H1 (cell line): ENCODE results near the gene C10orf95. TPM values are rescaled to one million over a fixed set of nuclear protein-coding genes. Genes with fewer than 3 reads are reported as not detected.

ENCODE experiments used
- CTCF ChIA-PET: fragments of 300-600 bp; sonication (Branson Sonifier 250); formaldehyde crosslinking; loops from one replicate; lab custom pipeline; 2021; ENCODE audit not compliant: partially characterized antibody; lab: Charles Lee
- POLR2A ChIA-PET: fragments of 300-600 bp; sonication (Branson Sonifier 250); formaldehyde crosslinking; loops from one replicate; lab custom pipeline; 2021; ENCODE audit warnings: inconsistent platforms; ENCODE audit not compliant: partially characterized antibody; lab: Charles Lee
- DNase-seq, 2 experiments: peaks; one replicate each; pipeline versions ENCODE4 v3.0.0 to v3.0.0-alpha.2; 2010 to 2022; ENCODE audit warnings: low spot score in 2 of 2, low read depth in 1 of 2, mixed read lengths in 1 of 2
- FAIRE-seq: peaks from 2 replicates; lab custom pipeline; 2011; peaks lifted over from hg19 to GRCh38; lab: Jason Lieb, UNC
- H2AFZ ChIP-seq: 2 replicates; pipeline ENCODE4 v1.8.1; 2012; ENCODE audit warnings: low read length, inconsistent platforms
- H2AK5ac ChIP-seq: 2 replicates; pipeline ENCODE4 v1.6.1; 2013; ENCODE audit warnings: low read depth, low read length
- H2BK120ac ChIP-seq: replicated peaks from 2 replicates; pipeline ENCODE3; 2013; ENCODE audit warnings: low read depth, low read length, inconsistent platforms
- H2BK12ac ChIP-seq: 2 replicates; pipeline ENCODE4 v1.6.1; 2013; ENCODE audit warnings: low read depth, low read length
- H2BK15ac ChIP-seq: 2 replicates; pipeline ENCODE4 v1.6.1; 2013; ENCODE audit warnings: low read length
- H2BK20ac ChIP-seq: 2 replicates; pipeline ENCODE4 v1.6.1; 2013; ENCODE audit warnings: low read length
- H2BK5ac ChIP-seq: 2 replicates; pipeline ENCODE4 v1.6.1; 2013; ENCODE audit warnings: low read depth, low read length
- H3K14ac ChIP-seq: 2 replicates; pipeline ENCODE4 v1.6.1; 2013; ENCODE audit warnings: inconsistent platforms; ENCODE audit not compliant: insufficient read length
- H3K18ac ChIP-seq: 2 replicates; pipeline ENCODE4 v1.6.1; 2013; ENCODE audit warnings: low read length; ENCODE audit errors: extremely low read depth
- H3K23ac ChIP-seq: 2 replicates; pipeline ENCODE4 v1.6.1; 2013; ENCODE audit warnings: inconsistent platforms; ENCODE audit not compliant: insufficient read length
- H3K23me2 ChIP-seq: 2 replicates; pipeline ENCODE4 v1.6.1; 2013; ENCODE audit warnings: low read depth, low read length
- H3K27ac ChIP-seq: 2 replicates; pipeline ENCODE4 v1.6.1; 2011; ENCODE audit warnings: low read depth, low read length, inconsistent platforms
- H3K27me3 ChIP-seq, 4 experiments: replicated peaks in 1 of 4; 1 replicate in 1 of 4; 2 replicates in 3 of 4; pipeline versions ENCODE4 v1.6.1 to v1.8.1; 2011 to 2013; ENCODE audit warnings: low read length in 3 of 4, mild to moderate bottlenecking in 3 of 4, inconsistent platforms in 2 of 4, mixed read lengths in 2 of 4, moderate library complexity in 1 of 4; ENCODE audit not compliant: control insufficient read depth in 3 of 4, insufficient read depth in 3 of 4; ENCODE audit errors: extremely low read depth in 1 of 4
- H3K36me3 ChIP-seq, 4 experiments: 2 replicates each; pipeline versions ENCODE4 v1.6.1 to v1.8.1; 2011 to 2013; ENCODE audit warnings: mild to moderate bottlenecking in 4 of 4, low read length in 3 of 4, moderate library complexity in 2 of 4, control low read depth in 1 of 4, inconsistent platforms in 1 of 4; ENCODE audit not compliant: insufficient read depth in 4 of 4, control insufficient read depth in 2 of 4
- H3K4ac ChIP-seq: replicated peaks from 2 replicates; pipeline ENCODE3; 2013; ENCODE audit warnings: low read length, low read depth, mixed read lengths, inconsistent platforms; ENCODE audit not compliant: insufficient read length
- H3K4me1 ChIP-seq, 4 experiments: replicated peaks in 1 of 4; 1 replicate in 1 of 4; 2 replicates in 3 of 4; pipeline versions ENCODE4 v1.6.1 to v1.8.1; 2011 to 2013; ENCODE audit warnings: low read length in 3 of 4, inconsistent platforms in 2 of 4, mixed read lengths in 1 of 4; ENCODE audit not compliant: insufficient read depth in 4 of 4, control insufficient read depth in 3 of 4
- H3K4me2 ChIP-seq, 2 experiments: 2 replicates each; pipeline versions ENCODE4 v1.6.1 to v1.8.1; 2011 to 2013; ENCODE audit warnings: low read depth in 2 of 2, low read length in 2 of 2, control low read depth in 1 of 2, inconsistent platforms in 1 of 2, mild to moderate bottlenecking in 1 of 2; ENCODE audit not compliant: insufficient read depth in 1 of 2
- H3K4me3 ChIP-seq, 4 experiments: fragments of 200-600, 300-600 bp in 1 of 4; sonication (generic), shearing (Covaris generic), sonication (Bioruptor Twin) in 1 of 4; 2 replicates each; pipeline versions ENCODE4 v1.5.1 to v1.8.1; 2011 to 2016; ENCODE audit warnings: low read length in 4 of 4, low read depth in 3 of 4, control low read depth in 2 of 4, inconsistent platforms in 2 of 4, mild to moderate bottlenecking in 2 of 4, mixed read lengths in 1 of 4, moderate library complexity in 1 of 4; ENCODE audit not compliant: insufficient read depth in 2 of 4; ENCODE audit errors: extremely low read depth in 1 of 4
- H3K56ac ChIP-seq: replicated peaks from 2 replicates; pipeline ENCODE3; 2013; ENCODE audit warnings: low read depth, mild to moderate bottlenecking, mixed read lengths, low read length, inconsistent platforms; ENCODE audit not compliant: insufficient read length
- H3K79me1 ChIP-seq: 2 replicates; pipeline ENCODE4 v1.6.1; 2013; ENCODE audit warnings: low read depth, low read length, control low read depth
- H3K79me2 ChIP-seq, 2 experiments: 2 replicates each; pipeline versions ENCODE4 v1.6.1 to v1.8.1; 2012 to 2013; ENCODE audit warnings: low read length in 2 of 2, mild to moderate bottlenecking in 2 of 2, inconsistent platforms in 1 of 2; ENCODE audit not compliant: insufficient read depth in 2 of 2, control insufficient read depth in 1 of 2
- H3K9ac ChIP-seq, 4 experiments: replicated peaks in 1 of 4; 1 replicate in 1 of 4; 2 replicates in 3 of 4; pipeline versions ENCODE4 v1.6.1 to v1.8.1; 2011 to 2013; ENCODE audit warnings: low read depth in 3 of 4, low read length in 3 of 4, control low read depth in 2 of 4, mild to moderate bottlenecking in 2 of 4, moderate library complexity in 2 of 4, inconsistent platforms in 1 of 4; ENCODE audit errors: extremely low read depth in 1 of 4
- H3K9me3 ChIP-seq, 2 experiments: 2 replicates each; pipeline versions ENCODE4 v1.6.1 to v1.8.1; 2012 to 2013; ENCODE audit warnings: mild to moderate bottlenecking in 2 of 2, moderate library complexity in 2 of 2, control low read depth in 1 of 2, inconsistent platforms in 1 of 2, low read depth in 1 of 2, low read length in 1 of 2, mixed read lengths in 1 of 2; ENCODE audit not compliant: insufficient read depth in 2 of 2
- H4K20me1 ChIP-seq, 2 experiments: replicated peaks in 1 of 2; 2 replicates each; pipeline versions ENCODE3 to v1.8.1; 2011 to 2013; ENCODE audit warnings: inconsistent platforms in 2 of 2, low read length in 2 of 2, mild to moderate bottlenecking in 1 of 2; ENCODE audit not compliant: insufficient read depth in 2 of 2, control insufficient read depth in 1 of 2
- H4K5ac ChIP-seq: 2 replicates; pipeline ENCODE4 v1.6.1; 2013; ENCODE audit warnings: low read length, low read depth, mixed read lengths, inconsistent platforms; ENCODE audit not compliant: insufficient read length
- H4K8ac ChIP-seq: 2 replicates; pipeline ENCODE4 v1.8.0; 2013; ENCODE audit warnings: mild to moderate bottlenecking, moderate library complexity, low read length, inconsistent platforms; ENCODE audit not compliant: insufficient read depth; ENCODE audit errors: extremely low read depth
- H4K91ac ChIP-seq: replicated peaks from 2 replicates; pipeline ENCODE3; 2013; ENCODE audit warnings: low read length, mixed read lengths, inconsistent platforms; ENCODE audit not compliant: insufficient read length
- BACH1 ChIP-seq: IDR thresholded peaks from 2 replicates; pipeline ENCODE4 v1.6.1; 2012; ENCODE audit warnings: low read length, improper control_type of control experiment
- CBX5 ChIP-seq: fragments of 300-800, 300-1000 bp; sonication (generic); IDR thresholded peaks from 2 replicates; pipeline ENCODE4 v1.7.1; 2016; ENCODE audit warnings: antibody characterized with exemption, low read length, low read depth
- CEBPB ChIP-seq: IDR thresholded peaks from 2 replicates; pipeline ENCODE4 v1.6.1; 2012; ENCODE audit warnings: low read depth, low read length
- CHD2 ChIP-seq: IDR thresholded peaks from 2 replicates; pipeline ENCODE4 v1.6.1; 2012; ENCODE audit warnings: low read length, improper control_type of control experiment
- CREB1 ChIP-seq: IDR thresholded peaks from 2 replicates; pipeline ENCODE4 v1.6.1; 2012; ENCODE audit warnings: inconsistent platforms
- EZH2 ChIP-seq: fragments of 200-600 bp; sonication (generic); IDR thresholded peaks from 2 replicates; pipeline ENCODE4 v1.7.1; 2012; ENCODE audit warnings: low read depth, mild to moderate bottlenecking, moderate library complexity, low read length, inconsistent platforms; ENCODE audit not compliant: severe bottlenecking
- JUND ChIP-seq: IDR thresholded peaks from 2 replicates; pipeline ENCODE4 v1.6.1; 2011; ENCODE audit warnings: mild to moderate bottlenecking, improper control_type of control experiment, low read length
- KDM1A ChIP-seq: fragments of 200-600, 300-600 bp; sonication (generic); IDR thresholded peaks from 2 replicates; pipeline ENCODE4 v1.7.1; 2016; ENCODE audit warnings: mild to moderate bottlenecking, low read length, borderline replicate concordance
- KDM4A ChIP-seq: IDR thresholded peaks from one replicate; pipeline ENCODE4 v1.7.1; 2012; ENCODE audit warnings: low read depth, mild to moderate bottlenecking, moderate library complexity, low read length, inconsistent platforms; ENCODE audit not compliant: severe bottlenecking
- MAFK ChIP-seq: IDR thresholded peaks from 2 replicates; pipeline ENCODE4 v1.6.1; 2012; ENCODE audit warnings: low read depth, mild to moderate bottlenecking, improper control_type of control experiment, low read length
- POU5F1 ChIP-seq: IDR thresholded peaks from 2 replicates; pipeline ENCODE4 v1.6.1; 2011; ENCODE audit warnings: low read depth, mild to moderate bottlenecking, low read length, moderate library complexity
- SIRT6 ChIP-seq: IDR thresholded peaks from one replicate; pipeline ENCODE4 v1.7.1; 2012; ENCODE audit warnings: low read length, inconsistent platforms
- SP2 ChIP-seq: IDR thresholded peaks from 2 replicates; pipeline ENCODE4 v1.6.1; 2012; ENCODE audit warnings: mild to moderate bottlenecking, low read length, inconsistent platforms
- SRF ChIP-seq: IDR thresholded peaks from 2 replicates; pipeline ENCODE4 v1.6.1; 2011; ENCODE audit warnings: mild to moderate bottlenecking, low read depth, low read length, moderate library complexity
- TEAD4 ChIP-seq: IDR thresholded peaks from 2 replicates; pipeline ENCODE4 v1.6.1; 2012; ENCODE audit warnings: low read depth, low read length, inconsistent platforms, mixed read lengths
- WGBS, 2 experiments: shearing (Covaris generic) in 1 of 2; methylation state at CpG; one replicate each; pipeline versions ENCODE4 v1.1.6 to v1.1.7; 2013 to 2015; ENCODE audit warnings: low lambda C conversion rate in 2 of 2, mixed read lengths in 2 of 2, inconsistent platforms in 1 of 2, low coverage in 1 of 2, missing lambda C conversion rate in 1 of 2; ENCODE audit not compliant: insufficient replicate concordance in 2 of 2, insufficient coverage in 1 of 2, insufficient read length in 1 of 2; ENCODE audit errors: extremely low coverage in 1 of 2, missing lambda C conversion rate in 1 of 2; 5-methylcytosine and 5-hydroxymethylcytosine counted together
- polyA plus RNA-seq, 7 experiments: library from polyadenylated mRNA; depleted of rRNA in 3 of 7; stranded (reverse) in 5 of 7; unstranded in 2 of 7; fragments of >200 nt in 5 of 7; fragments of 200-250 nt in 2 of 7; gene quantifications; 1 replicate in 5 of 7; 2 replicates in 1 of 7; 4 replicates in 1 of 7; pipeline versions ENCODE4 v1.2.1 to v1.2.3, GENCODE V29; 2011 to 2013; ENCODE audit warnings: missing spikeins in 2 of 7, mixed read lengths in 2 of 7
- total RNA-seq: library from RNA; stranded (reverse); fragmentation: NEBNext Ultra II Directional; extraction: Animal tissue kit (Norgen Biotek cat#: 25700); gene quantifications from 2 replicates; pipeline ENCODE4 v1.2.1, GENCODE V29; 2021
- TF ChIP-seq, protein P1 (sequence below): IDR thresholded peaks from 2 replicates; pipeline ENCODE4 v1.6.1; 2011; ENCODE audit warnings: low read depth, mild to moderate bottlenecking, low read length; ENCODE audit not compliant: insufficient read depth

C10orf95 gene
- total and polyA plus RNA-seq, 2 of the 8 experiments (the other 6 are each of a cell fraction or from before 2014, with no cell fraction given): 0.34 to 0.48 TPM

DNA sequence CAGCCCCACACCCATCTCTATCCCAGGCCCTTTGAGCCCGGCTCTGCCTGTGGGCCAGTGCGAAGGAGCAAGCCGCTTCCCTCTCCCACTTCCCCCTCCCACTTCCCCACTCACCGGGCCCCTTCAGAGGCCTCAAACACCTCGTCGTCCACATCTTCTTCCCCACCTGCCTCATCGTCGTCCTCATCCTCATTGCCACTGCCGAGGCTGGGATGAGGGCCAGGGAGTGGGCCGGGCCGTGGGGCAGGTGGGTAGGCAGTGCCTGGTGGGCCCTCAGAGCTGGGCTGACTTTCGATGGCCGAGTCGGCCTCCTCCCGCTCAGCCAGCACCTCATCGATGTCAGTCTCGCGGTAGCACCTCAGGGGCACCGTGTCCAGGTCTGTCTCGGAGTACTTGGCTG, 36.6 kb downstream of the C10orf95 start:
- Histone ChIP-seq H2BK12ac (no peak overlapping the region), H3K18ac (no peak overlapping the region), H3K56ac (no peak overlapping the region), H3K14ac (no peak overlapping the region), H3K23ac (no peak overlapping the region), H3K9me3 (no peaks in the 10 kb centered on the region), H2BK15ac (no peak overlapping the region), H2AFZ (no peak overlapping the region), H3K27me3 (peaks cover 8 to 28% (median 27%) of the 10 kb centered on the region in 4 experiments), H3K4ac (no peak overlapping the region), H4K20me1 (no peaks in the 10 kb centered on the region), H3K4me2 (no peak overlapping the region), H3K79me1 (no peaks in the 10 kb centered on the region), H3K27ac (no peak overlapping the region), H2BK5ac (no peak overlapping the region), H4K91ac (no peak overlapping the region), H3K36me3 (no peaks in the 10 kb centered on the region), H2AK5ac (no peak overlapping the region), H2BK120ac (no peak overlapping the region), H3K79me2 (no peaks in the 10 kb centered on the region), H3K9ac (peak overlapping the region in 1 of 4 experiments; percentile 15; a peak in 1 of 7 replicates), H4K8ac (no peak overlapping the region), H3K4me1 (peaks cover 9 to 34% (median 17%) of the 10 kb centered on the region in 4 experiments), H4K5ac (no peak overlapping the region), H3K4me3 (no peak overlapping the region), H2BK20ac (no peak overlapping the region), H3K23me2 (peaks cover 26% of the 10 kb centered on the region)
- FAIRE-seq: no peak
- POLR2A ChIA-PET: interaction anchor here (0.7 to 1.0 kb wide), 2 partner anchors 18 to 47 kb away, joined by 3 to 5 read pairs; partner anchors contain the start of gene CUEDC2
- no peak for DNase-seq
- WGBS, 2 experiments: 92% methylated on average over 16 of the region's 20 CpGs; no CpG with 5 or more reads in 1 of the 2 experiments
- CTCF ChIA-PET: interaction anchor here (1.1 to 10.1 kb wide), 4 partner anchors 15 to 184 kb away, joined by 3 to 205 read pairs (median 4); partner anchors contain the start of gene NFKB2
- TF ChIP-seq SP2: no peak
- no peak for TF ChIP-seq MAFK
- TF ChIP-seq CEBPB: no peak
- no peak for TF ChIP-seq KDM1A
- TF ChIP-seq SRF: no peak
- no peak for TF ChIP-seq CREB1
- no peak for TF ChIP-seq KDM4A
- TF ChIP-seq BACH1: no peak
- TF ChIP-seq CBX5: no peak
- TF ChIP-seq, protein P1, sequence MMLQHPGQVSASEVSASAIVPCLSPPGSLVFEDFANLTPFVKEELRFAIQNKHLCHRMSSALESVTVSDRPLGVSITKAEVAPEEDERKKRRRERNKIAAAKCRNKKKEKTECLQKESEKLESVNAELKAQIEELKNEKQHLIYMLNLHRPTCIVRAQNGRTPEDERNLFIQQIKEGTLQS: no peak
- no peak for TF ChIP-seq JUND
- no peak for TF ChIP-seq SIRT6
- no peak for TF ChIP-seq EZH2
- TF ChIP-seq TEAD4: no peak
- TF ChIP-seq CHD2: no peak
- no peak for TF ChIP-seq POU5F1
